CD4-positive, alpha-beta T cell (primary cell): ENCODE measurements around the gene KRTAP10-11. TPM values are rescaled to one million over a fixed set of nuclear protein-coding genes. Genes with fewer than 3 reads are reported as not detected.
"Not testable (repeated sequence)": the region's sequence is repeated elsewhere in the genome, so short reads cannot be mapped to it uniquely, and the experiment has no call there.

Experiments
- ATAC-seq: fragments of 200-7000 bp; cut with Tn5 transposase; one replicate; pipeline ENCODE4 v1.10.0; 2022; ENCODE audit warnings: mild to moderate bottlenecking; ENCODE audit not compliant: poor library complexity
- CTCF ChIA-PET: fragments of 350-600 bp; sonication (Branson Sonifier 250); formaldehyde crosslinking; loops from one replicate; lab custom pipeline; 2021; ENCODE audit warnings: antibody characterized with exemption, inconsistent platforms; lab: Charles Lee
- POLR2A ChIA-PET: fragments of 350-600 bp; sonication (Branson Sonifier 250); formaldehyde crosslinking; loops from one replicate; lab custom pipeline; 2021; ENCODE audit warnings: antibody characterized with exemption, inconsistent platforms; lab: Charles Lee
- DNase-seq, 14 experiments: peaks; one replicate each; pipeline ENCODE4 v3.0.0-alpha.2; 2013 to 2020; ENCODE audit warnings: mixed read lengths in 2 of 14
- H3K27ac ChIP-seq, 2 donors: one replicate each; pipeline versions ENCODE4 v1.5.1 to v1.7.0; 2013; ENCODE audit warnings: low read length in 2 of 2, low read depth in 1 of 2, mild to moderate bottlenecking in 1 of 2
- H3K27me3 ChIP-seq, 2 experiments: 1 replicate in 1 of 2; 2 replicates in 1 of 2; pipeline versions ENCODE4 v1.6.1 to v1.7.0; 2013; ENCODE audit warnings: low read length in 2 of 2, control low read depth in 1 of 2, mild to moderate bottlenecking in 1 of 2, moderate library complexity in 1 of 2; ENCODE audit not compliant: insufficient read depth in 2 of 2, control insufficient read depth in 1 of 2
- H3K36me3 ChIP-seq: one replicate; pipeline ENCODE4 v1.6.1; 2013; ENCODE audit warnings: low read length, control low read depth; ENCODE audit not compliant: insufficient read depth
- H3K4me1 ChIP-seq: one replicate; pipeline ENCODE4 v1.6.1; 2013; ENCODE audit warnings: low read length, control low read depth; ENCODE audit not compliant: insufficient read depth
- H3K4me3 ChIP-seq: one replicate; pipeline ENCODE4 v1.5.1; 2013; ENCODE audit warnings: mild to moderate bottlenecking, low read length, moderate library complexity
- H3K9me3 ChIP-seq, 2 experiments: 1 replicate in 1 of 2; 2 replicates in 1 of 2; pipeline versions ENCODE4 v1.6.1 to v1.7.0; 2013; ENCODE audit warnings: low read length in 2 of 2, mild to moderate bottlenecking in 2 of 2, control low read depth in 1 of 2, moderate library complexity in 1 of 2; ENCODE audit not compliant: control insufficient read depth in 1 of 2, insufficient read depth in 1 of 2
- H3K27ac Mint-ChIP-seq: one replicate; pipeline ENCODE4 v1.8.0; 2020; ENCODE audit warnings: mixed read lengths
- H3K27me3 Mint-ChIP-seq: one replicate; pipeline ENCODE4 v1.8.0; 2021; ENCODE audit warnings: mixed read lengths
- H3K36me3 Mint-ChIP-seq: one replicate; pipeline ENCODE4 v1.8.0; 2021; ENCODE audit warnings: low read depth, mixed read lengths
- H3K4me1 Mint-ChIP-seq: one replicate; pipeline ENCODE4 v1.8.0; 2021; ENCODE audit warnings: low read depth, mixed read lengths
- H3K4me3 Mint-ChIP-seq: one replicate; pipeline ENCODE4 v1.8.0; 2020; ENCODE audit warnings: mild to moderate bottlenecking, mixed read lengths
- H3K9me3 Mint-ChIP-seq: one replicate; pipeline ENCODE4 v1.8.0; 2020; ENCODE audit warnings: mixed read lengths
- CTCF ChIP-seq: fragments of 200-600 bp; IDR thresholded peaks from one replicate; pipeline ENCODE4 v1.8.0; 2022; ENCODE audit warnings: antibody characterized with exemption, mild to moderate bottlenecking
- intact Hi-C, 2 experiments: fragments of 100-400 bp; cut with DNase I in 1 of 2; cut with micrococcal nuclease in 1 of 2; formaldehyde crosslinking; loops; one replicate each; pipeline versions ENCODE4 v1.15.1 to v1.9.0; 2023 to 2025; cut with DNase I, micrococcal nuclease
- total RNA-seq, 174 experiments: library from RNA in 2 of 174; stranded (reverse) in 2 of 174; gene quantifications; one replicate each; pipeline ENCODE4 v1.2.3 and lab custom pipeline; 2021 to 2026

Gene KRTAP10-11
- total RNA-seq, 2 experiments from 2014 or later, result not detected

- no peak for TF ChIP-seq CTCF
- Histone ChIP-seq H3K4me1 (no peaks in the 10 kb centered on the region), H3K27me3 (peaks cover 0 to 6% of the 10 kb centered on the region in 2 experiments), H3K27ac (no peak overlapping the region), H3K4me3 (no peak overlapping the region), H3K36me3 (no peaks in the 10 kb centered on the region), H3K9me3 (no peaks in the 10 kb centered on the region)
- ChIA-PET CTCF (no interaction called here), POLR2A (no interaction called here)
- intact Hi-C loops, result no loop called here
- H3K4me3 Mint-ChIP-seq, result no peak overlapping the region
- ATAC-seq (no peak), DNase-seq (no peak)
- peaks cover 29% of the 10 kb centered on the region for H3K27me3 Mint-ChIP-seq
- H3K4me1 Mint-ChIP-seq, result peaks cover 3% of the 10 kb centered on the region
- no peaks in the 10 kb centered on the region for H3K36me3 Mint-ChIP-seq
- H3K27ac Mint-ChIP-seq, result no peak overlapping the region
- H3K9me3 Mint-ChIP-seq, result no peaks in the 10 kb centered on the region
Measured at GRCh38 chr21:44686000-44686781, 40.0 kb downstream of the KRTAP10-11 start.

- Mint-ChIP-seq H3K4me3 (no peak overlapping the region), H3K27me3 (peaks cover 25% of the 10 kb centered on the region), H3K27ac (no peak overlapping the region), H3K36me3 (no peaks in the 10 kb centered on the region), H3K9me3 (no peaks in the 10 kb centered on the region), H3K4me1 (peaks cover 12% of the 10 kb centered on the region)
- H3K27ac ChIP-seq, result no peak overlapping the region
- no peaks in the 10 kb centered on the region for H3K36me3 ChIP-seq
- H3K4me3 ChIP-seq, result no peak overlapping the region
- ATAC-seq, result no peak
- DNase-seq, result no peak
- ChIA-PET CTCF (no interaction called here), POLR2A (no interaction called here)
- no peak for TF ChIP-seq CTCF
- H3K27me3 ChIP-seq, result peaks cover 0 to 6% of the 10 kb centered on the region in 2 experiments
- no peaks in the 10 kb centered on the region for H3K4me1 ChIP-seq
- no peaks in the 10 kb centered on the region for H3K9me3 ChIP-seq
- intact Hi-C loops, result no loop called here
Measured at GRCh38 chr21:44686843-44687561, 40.8 kb downstream of the KRTAP10-11 start.

GRCh38 chr21:44687671-44688070 lies 41.5 kb downstream of the KRTAP10-11 start:
- intact Hi-C loops, result no loop called here
- no peak for DNase-seq

GRCh38 chr21:44689740-44690139 lies 43.5 kb downstream of the KRTAP10-11 start:
- DNase-seq, CTCF ChIA-PET, H3K27me3 ChIP-seq, POLR2A ChIA-PET, H3K27ac Mint-ChIP-seq, H3K9me3 Mint-ChIP-seq, H3K27ac ChIP-seq, ATAC-seq, intact Hi-C loops, H3K4me1 ChIP-seq, H3K4me3 Mint-ChIP-seq, H3K36me3 Mint-ChIP-seq, H3K4me3 ChIP-seq, H3K36me3 ChIP-seq: not testable (repeated sequence)
- Mint-ChIP-seq H3K4me1 (peaks cover 12% of the 10 kb centered on the region), H3K27me3 (peaks cover 24% of the 10 kb centered on the region)
- peaks cover 0 to 11% of the 10 kb centered on the region in 2 experiments for H3K9me3 ChIP-seq

More at GRCh38 chr21:44687671-44688070, 41.5 kb downstream of the KRTAP10-11 start:
- Histone ChIP-seq H3K9me3 (peaks cover 0 to 5% of the 10 kb centered on the region in 2 experiments), H3K36me3 (no peaks in the 10 kb centered on the region), H3K27ac (no peak overlapping the region), H3K4me1 (no peaks in the 10 kb centered on the region), H3K4me3 (no peak overlapping the region), H3K27me3 (peaks cover 0 to 6% of the 10 kb centered on the region in 2 experiments)
- H3K4me3 Mint-ChIP-seq, result no peak overlapping the region
- POLR2A ChIA-PET, result no interaction called here
- TF ChIP-seq CTCF, result no peak
- H3K4me1 Mint-ChIP-seq, result peaks cover 12% of the 10 kb centered on the region
- ATAC-seq, result no peak
- peaks cover 29% of the 10 kb centered on the region for H3K27me3 Mint-ChIP-seq
- no peaks in the 10 kb centered on the region for H3K36me3 Mint-ChIP-seq
- CTCF ChIA-PET, result no interaction called here
- H3K27ac Mint-ChIP-seq, result no peak overlapping the region
- H3K9me3 Mint-ChIP-seq, result peaks cover 2% of the 10 kb centered on the region
